Measurements from ENCODE around the gene ENTREP1.
"Not testable (repeated sequence)": the region's sequence is repeated elsewhere in the genome, so short reads cannot be mapped to it uniquely, and the experiment has no call there.

The ENTREP1 gene

DNA sequence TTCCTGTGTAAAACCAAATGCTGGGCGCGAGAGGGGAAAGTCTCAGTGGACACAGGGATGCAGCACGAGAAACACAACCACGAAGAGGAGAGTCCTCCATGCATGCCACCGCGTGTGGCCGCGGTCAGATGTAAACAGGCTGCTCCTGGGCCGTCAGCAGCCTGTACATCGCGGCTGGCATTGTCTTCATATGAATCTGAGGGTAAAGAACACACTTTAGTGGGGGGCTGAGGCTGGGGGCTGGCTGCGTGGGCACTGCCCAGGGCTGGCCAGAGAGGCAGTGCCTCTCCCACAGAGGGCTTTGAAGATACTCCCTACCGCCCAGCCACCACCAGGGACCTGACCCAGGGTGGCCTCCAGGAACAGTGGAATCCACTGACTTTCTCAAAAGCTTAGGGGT, 106.2 kb downstream of the ENTREP1 start:
- H3K4me3 ChIP-seq: no peak overlapping the region
- TF ChIP-seq, protein P1, sequence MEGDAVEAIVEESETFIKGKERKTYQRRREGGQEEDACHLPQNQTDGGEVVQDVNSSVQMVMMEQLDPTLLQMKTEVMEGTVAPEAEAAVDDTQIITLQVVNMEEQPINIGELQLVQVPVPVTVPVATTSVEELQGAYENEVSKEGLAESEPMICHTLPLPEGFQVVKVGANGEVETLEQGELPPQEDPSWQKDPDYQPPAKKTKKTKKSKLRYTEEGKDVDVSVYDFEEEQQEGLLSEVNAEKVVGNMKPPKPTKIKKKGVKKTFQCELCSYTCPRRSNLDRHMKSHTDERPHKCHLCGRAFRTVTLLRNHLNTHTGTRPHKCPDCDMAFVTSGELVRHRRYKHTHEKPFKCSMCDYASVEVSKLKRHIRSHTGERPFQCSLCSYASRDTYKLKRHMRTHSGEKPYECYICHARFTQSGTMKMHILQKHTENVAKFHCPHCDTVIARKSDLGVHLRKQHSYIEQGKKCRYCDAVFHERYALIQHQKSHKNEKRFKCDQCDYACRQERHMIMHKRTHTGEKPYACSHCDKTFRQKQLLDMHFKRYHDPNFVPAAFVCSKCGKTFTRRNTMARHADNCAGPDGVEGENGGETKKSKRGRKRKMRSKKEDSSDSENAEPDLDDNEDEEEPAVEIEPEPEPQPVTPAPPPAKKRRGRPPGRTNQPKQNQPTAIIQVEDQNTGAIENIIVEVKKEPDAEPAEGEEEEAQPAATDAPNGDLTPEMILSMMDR (IDR thresholded peaks at IDR 0.05): no peak
- H3K27ac ChIP-seq: no peak overlapping the region
- no peak for DNase-seq (ENCODE audit: low spot score)

DNA sequence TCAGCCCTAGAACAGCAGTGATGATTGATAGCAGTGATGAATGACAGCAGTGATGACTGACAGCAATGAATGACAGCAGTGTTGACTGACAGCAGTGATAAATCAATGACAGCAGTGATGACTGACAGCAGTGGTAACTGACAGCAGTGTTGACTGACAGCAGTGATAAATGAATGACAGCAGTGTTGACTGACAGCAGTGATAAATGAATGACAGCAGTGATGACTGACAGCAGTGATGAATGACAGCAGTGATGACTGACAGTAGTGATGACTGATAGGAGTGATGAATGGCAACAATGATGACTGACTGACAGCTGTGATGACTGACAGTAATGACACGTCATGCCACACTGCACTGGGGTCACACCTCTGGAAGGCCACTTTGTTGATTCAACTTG, 106.8 kb downstream of the ENTREP1 start:
- no peak for DNase-seq (ENCODE audit: low spot score)
- H3K4me3 ChIP-seq: no peak overlapping the region
- TF ChIP-seq, protein P1 (IDR thresholded peaks at IDR 0.05): no peak
- no peak overlapping the region for H3K27ac ChIP-seq

DNA sequence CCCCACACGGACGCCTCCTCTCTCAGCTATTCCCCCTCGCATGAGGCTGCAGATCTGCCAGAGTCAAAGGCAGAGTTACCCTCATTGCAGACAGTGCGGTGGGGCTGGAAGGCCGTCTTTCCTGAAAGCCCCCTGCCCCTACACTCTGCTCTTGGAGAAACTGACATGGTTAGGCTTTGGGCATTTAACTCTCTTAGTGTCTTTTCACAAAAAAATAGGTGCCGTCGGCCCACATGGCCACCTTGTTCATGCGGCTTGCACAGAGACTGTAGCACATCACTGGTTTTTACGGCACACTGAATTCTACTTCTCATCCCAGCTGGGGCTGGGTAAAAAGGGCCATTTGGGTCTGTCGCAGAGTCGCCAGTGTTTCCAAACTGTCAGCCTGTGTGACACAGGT, 107.6 kb downstream of the ENTREP1 start:
- DNase-seq (ENCODE audit: low spot score): no peak

DNA sequence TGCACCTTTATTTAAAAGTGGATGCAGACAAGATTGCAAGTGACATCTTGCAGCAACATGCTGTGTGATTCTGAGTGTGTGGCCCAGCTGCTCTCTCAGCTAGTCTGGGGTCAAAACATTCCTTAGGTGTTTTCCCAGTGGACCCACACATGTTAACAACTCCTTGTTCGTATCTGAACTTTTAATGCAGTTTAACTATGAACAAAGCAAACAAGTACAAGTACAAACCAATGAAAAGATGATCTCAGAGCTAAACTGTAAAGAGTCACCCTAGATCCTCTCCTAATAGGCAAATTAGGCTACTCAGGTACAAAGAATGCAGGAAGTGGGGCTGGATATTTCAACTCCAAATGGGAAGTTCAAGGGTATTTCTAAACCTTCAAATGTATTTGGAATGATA, 108.4 kb downstream of the ENTREP1 start:
- no peak for DNase-seq (ENCODE audit: low spot score)
- TF ChIP-seq, protein P1 (IDR thresholded peaks at IDR 0.05): no peak
- H3K27ac ChIP-seq: no peak overlapping the region
- no peak overlapping the region for H3K4me3 ChIP-seq

More for the DNA sequence above, 107.6 kb downstream of the ENTREP1 start:
- TF ChIP-seq, protein P1 (IDR thresholded peaks at IDR 0.05): no peak
- Histone ChIP-seq H3K4me3 (no peak overlapping the region), H3K27ac (no peak overlapping the region)

DNA sequence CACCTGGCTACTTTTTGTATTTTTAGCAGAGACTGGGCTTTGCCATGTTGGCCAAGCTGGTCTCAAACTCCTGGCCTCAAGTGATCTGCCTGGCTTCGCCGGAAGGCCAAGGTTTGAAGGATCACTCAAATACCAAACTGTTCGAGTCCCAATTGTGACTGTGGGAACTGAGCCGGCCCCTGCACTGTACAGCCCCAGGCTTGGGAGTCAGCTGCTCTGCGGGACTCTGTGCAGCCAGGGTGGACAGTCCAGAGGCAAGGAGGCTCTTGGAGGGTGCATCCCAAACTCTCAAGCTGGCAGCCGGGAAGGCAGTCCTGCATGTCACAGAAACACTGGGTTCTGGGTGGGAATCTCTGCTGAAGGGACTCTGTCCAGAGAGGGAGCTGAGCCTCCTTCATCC, 109.0 kb downstream of the ENTREP1 start:
- Histone ChIP-seq H3K27ac (no peak overlapping the region), H3K4me3 (no peak overlapping the region)
- no peak for DNase-seq (ENCODE audit: low spot score)
- TF ChIP-seq, protein P1 (IDR thresholded peaks at IDR 0.05): no peak

DNA sequence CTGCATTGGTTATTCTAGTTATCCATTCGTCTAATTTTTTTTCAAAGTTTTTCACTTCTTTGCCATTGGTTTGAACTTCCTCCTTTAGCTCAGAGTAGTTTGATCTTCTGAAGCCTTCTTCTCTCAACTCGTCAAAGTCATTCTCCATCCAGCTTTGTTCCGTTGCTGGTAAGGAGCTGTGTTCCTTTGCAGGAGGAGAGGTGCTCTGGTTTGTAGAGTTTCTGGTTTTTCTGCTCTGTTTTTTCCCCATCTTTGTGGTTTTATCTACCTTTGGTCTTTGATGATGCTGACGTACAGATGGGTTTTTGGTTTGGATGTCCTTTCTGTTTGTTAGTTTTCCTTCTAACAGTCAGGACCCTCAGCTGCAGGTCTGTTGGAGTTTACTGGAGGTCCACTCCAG, 114.6 kb downstream of the ENTREP1 start:
- not testable (repeated sequence) for DNase-seq (ENCODE audit: low spot score); H3K27ac ChIP-seq; H3K4me3 ChIP-seq

DNA sequence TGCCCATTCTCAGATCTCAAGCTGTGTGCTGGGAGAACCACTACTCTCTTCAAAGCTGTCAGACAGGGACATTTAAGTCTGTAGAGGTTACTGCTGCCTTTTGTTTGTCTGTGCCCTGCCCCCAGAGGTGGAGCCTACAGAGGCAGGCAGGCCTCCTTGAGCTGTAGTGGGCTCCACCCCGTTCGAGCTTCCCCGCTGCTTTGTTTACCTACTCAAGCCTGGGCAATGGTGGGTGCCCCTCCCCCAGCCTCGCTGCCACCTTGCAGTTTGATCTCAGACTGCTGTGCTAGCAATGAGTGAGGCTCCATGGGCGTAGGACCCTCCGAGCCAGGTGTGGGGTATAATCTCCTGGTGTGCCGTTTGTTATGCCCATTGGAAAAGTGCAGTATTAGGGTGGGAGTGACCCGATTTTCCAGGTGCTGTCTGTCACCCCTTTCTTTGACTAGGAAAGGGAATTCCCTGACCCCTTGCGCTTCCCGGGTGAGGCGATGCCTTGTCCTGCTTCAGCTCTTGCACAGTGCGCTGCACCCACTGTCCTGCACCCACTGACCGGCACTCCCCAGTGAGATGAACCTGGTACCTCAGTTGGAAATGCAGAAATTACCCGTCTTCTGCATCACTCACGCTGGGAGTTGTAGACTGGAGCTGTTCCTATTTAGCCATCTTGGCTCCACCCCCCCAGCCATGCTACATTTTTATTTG, 115.4 kb downstream of the ENTREP1 start:
- not testable (repeated sequence) for H3K4me3 ChIP-seq; H3K27ac ChIP-seq; DNase-seq (ENCODE audit: low spot score)
